GM12878 (cell line): ENCODE data around the gene LTA. TPM values are rescaled to one million over a fixed set of nuclear protein-coding genes. Genes with fewer than 3 reads are reported as not detected.

ENCODE experiments used
- ATAC-seq: fragments of 200-7000 bp; cut with Tn5 transposase; 3 replicates; pipeline ENCODE4 v1.9.1; 2020; ENCODE audit warnings: mild to moderate bottlenecking, moderate library complexity
- BruUV-seq: library from RNA; stranded (reverse); fragments of 400-500 nt; replicated peaks from 2 replicates; lab custom pipeline; 2021; lab: Mats Ljungman, UMichigan
- CTCF ChIA-PET: fragments of 300-600 bp; sonication (Branson Sonifier 250); formaldehyde crosslinking; extraction: SDS; loops from one replicate; lab custom pipeline; 2021; ENCODE audit warnings: inconsistent platforms; lab: Yijun Ruan, JAX
- POLR2A ChIA-PET: fragments of 350-600 bp; formaldehyde crosslinking; extraction: SDS; loops from one replicate; lab custom pipeline; 2021; ENCODE audit warnings: inconsistent platforms; lab: Charles Lee
- RAD21 ChIA-PET: fragments of 300-600 bp; sonication (Branson Sonifier 250); formaldehyde crosslinking; loops from one replicate; lab custom pipeline; 2023; ENCODE audit warnings: antibody characterized with exemption; ENCODE audit not compliant: unreplicated experiment; lab: Charles Lee
- SMC1A ChIA-PET: fragments of 300-600 bp; sonication (Branson Sonifier 250); formaldehyde crosslinking; loops from one replicate; lab custom pipeline; 2023; ENCODE audit not compliant: unreplicated experiment, uncharacterized antibody; lab: Charles Lee
- DNase-seq: peaks from one replicate; pipeline ENCODE4 v3.0.0-alpha.2; 2011; ENCODE audit warnings: low read depth, low spot score
- FAIRE-seq: peaks from 3 replicates; lab custom pipeline; 2011; peaks lifted over from hg19 to GRCh38; lab: Jason Lieb, UNC
- H2AFZ ChIP-seq: 2 replicates; pipeline ENCODE4 v1.6.0; 2011; ENCODE audit warnings: low read depth, low read length, control low read depth; ENCODE audit not compliant: control insufficient read depth
- H3K27ac ChIP-seq: 2 replicates; pipeline ENCODE4 v1.5.1; 2011; ENCODE audit warnings: control low read depth; ENCODE audit not compliant: control insufficient read depth, insufficient read depth
- H3K27me3 ChIP-seq, 2 experiments: replicated peaks in 1 of 2; 2 replicates each; pipeline versions ENCODE4 v1.6.0 to v1.6.1; 2011; ENCODE audit warnings: low read length in 1 of 2; ENCODE audit not compliant: control insufficient read depth in 2 of 2, insufficient read depth in 2 of 2
- H3K36me3 ChIP-seq, 2 experiments: 2 replicates each; pipeline ENCODE4 v1.5.1; 2011; ENCODE audit warnings: low read length in 1 of 2; ENCODE audit not compliant: control insufficient read depth in 2 of 2, insufficient read depth in 2 of 2
- H3K4me1 ChIP-seq: 2 replicates; pipeline ENCODE4 v1.6.1; 2011; ENCODE audit warnings: mild to moderate bottlenecking, low read length, moderate library complexity, mixed read lengths; ENCODE audit not compliant: control insufficient read depth, insufficient read depth
- H3K4me2 ChIP-seq: 2 replicates; pipeline ENCODE4 v1.6.0; 2011; ENCODE audit warnings: control low read depth; ENCODE audit not compliant: control insufficient read depth, insufficient read depth
- H3K4me3 ChIP-seq: fragments of 200-600 bp; sonication (generic); 2 replicates; pipeline ENCODE4 v1.5.1; 2016
- H3K79me2 ChIP-seq: 2 replicates; pipeline ENCODE4 v1.6.0; 2011; ENCODE audit warnings: low read length; ENCODE audit not compliant: control insufficient read depth, insufficient read depth
- H3K9ac ChIP-seq: 2 replicates; pipeline ENCODE4 v1.8.0; 2011; ENCODE audit warnings: low read length, control low read depth, mixed read lengths; ENCODE audit not compliant: control insufficient read depth, insufficient read depth
- H3K9me3 ChIP-seq: replicated peaks from 3 replicates; pipeline ENCODE4 v1.5.1; 2011; ENCODE audit warnings: mild to moderate bottlenecking, low read length; ENCODE audit not compliant: control insufficient read depth, insufficient read depth
- H4K20me1 ChIP-seq: 2 replicates; pipeline ENCODE4 v1.6.0; 2011; ENCODE audit not compliant: control insufficient read depth, insufficient read depth
- ETV6 ChIP-seq, 2 experiments: fragments of 450-650 bp in 1 of 2; IDR thresholded peaks in 1 of 2; conservative IDR thresholded peaks in 1 of 2; 2 replicates each; pipeline ENCODE4 v1.6.1; 2014; ENCODE audit warnings: antibody characterized with exemption in 1 of 2, borderline replicate concordance in 1 of 2, low read depth in 1 of 2, mild to moderate bottlenecking in 1 of 2, moderate library complexity in 1 of 2
- FOXM1 ChIP-seq: IDR thresholded peaks from 2 replicates; pipeline ENCODE4 v1.6.1; 2012; ENCODE audit warnings: low read depth, mild to moderate bottlenecking, inconsistent platforms, low read length, moderate library complexity
- HDAC2 ChIP-seq: fragments of 200-600 bp; sonication (generic); IDR thresholded peaks from 2 replicates; pipeline ENCODE4 v1.6.1; 2017
- JUNB ChIP-seq: IDR thresholded peaks from 2 replicates; pipeline ENCODE4 v1.6.1; 2016; ENCODE audit warnings: antibody characterized with exemption, mild to moderate bottlenecking
- KLF5 ChIP-seq: fragments of 450-650 bp; IDR thresholded peaks from 2 replicates; pipeline ENCODE4 v1.6.1; 2014; ENCODE audit warnings: mild to moderate bottlenecking; ENCODE audit not compliant: partially characterized antibody
- MTA3 ChIP-seq: IDR thresholded peaks from 2 replicates; pipeline ENCODE4 v1.6.1; 2012; ENCODE audit warnings: low read length, inconsistent platforms, borderline replicate concordance
- POLR2A ChIP-seq: IDR thresholded peaks from 2 replicates; pipeline ENCODE4 v1.6.1; 2011; ENCODE audit warnings: low read depth, mild to moderate bottlenecking, low read length
- POLR2AphosphoS5 ChIP-seq: IDR thresholded peaks from 2 replicates; pipeline ENCODE4 v1.6.1; 2011; ENCODE audit warnings: mild to moderate bottlenecking, low read length, inconsistent platforms
- STAT1 ChIP-seq: fragments of 450-650 bp; conservative IDR thresholded peaks from 2 replicates; pipeline ENCODE4 v1.6.1; 2014; ENCODE audit warnings: antibody characterized with exemption, mild to moderate bottlenecking
- ZNF217 ChIP-seq: fragments of 450-650 bp; IDR thresholded peaks from 2 replicates; pipeline ENCODE4 v1.6.1; 2017; ENCODE audit warnings: antibody characterized with exemption, mild to moderate bottlenecking
- ZZZ3 ChIP-seq: IDR thresholded peaks from 2 replicates; pipeline ENCODE4 v1.6.1; 2011; ENCODE audit warnings: low read depth; ENCODE audit not compliant: control insufficient read depth, insufficient read length
- WGBS: methylation state at CpG from one replicate; pipeline ENCODE4 v1.1.6; 2016; ENCODE audit warnings: low lambda C conversion rate; ENCODE audit not compliant: insufficient replicate concordance, insufficient coverage; ENCODE audit errors: missing lambda C conversion rate; 5-methylcytosine and 5-hydroxymethylcytosine counted together
- in situ Hi-C: fragments of 300-500 bp; cut with MboI; formaldehyde crosslinking; loops from 9 replicates; pipeline ENCODE4 v1.14.3; 2018; ENCODE audit warnings: mixed read lengths
- intact Hi-C: fragments of 100-400 bp; cut with micrococcal nuclease; formaldehyde crosslinking; loops from one replicate; pipeline ENCODE4 v1.14.2; 2022; ENCODE audit not compliant: unreplicated experiment
- polyA plus RNA-seq, 11 experiments: library from polyadenylated mRNA; depleted of rRNA in 4 of 11; unstranded in 6 of 11; stranded (reverse) in 5 of 11; fragments of >200 nt; fragmentation: Nextera tagmentation in 4 of 11; fragmentation: Illumina TruSeq in 1 of 11; extraction: Ambion mirVana in 4 of 11; extraction: Trizol in 1 of 11; gene quantifications; 1 replicate in 1 of 11; 2 replicates in 10 of 11; pipeline versions ENCODE4 v1.2.1 to v1.2.3, GENCODE V29; 2011 to 2016; ENCODE audit warnings: inconsistent platforms in 2 of 11, missing spikeins in 2 of 11, low read depth in 1 of 11
- total RNA-seq, 4 experiments: library from RNA; depleted of rRNA in 3 of 4; stranded (reverse); fragments of >200 nt in 3 of 4; fragmentation: Illumina TruSeq in 1 of 4; extraction: Trizol in 1 of 4; gene quantifications; 2 replicates each; pipeline versions ENCODE4 v1.2.1 to v1.2.3, GENCODE V29; 2013 to 2021
- TF ChIP-seq, protein P1 (sequence below): fragments of 450-650 bp; IDR thresholded peaks from 2 replicates; pipeline ENCODE4 v1.6.1; 2017; ENCODE audit warnings: mild to moderate bottlenecking, moderate library complexity
- TF ChIP-seq, protein P2 (sequence below): fragments of 450-650 bp; IDR thresholded peaks from 2 replicates; pipeline ENCODE4 v1.6.1; 2017; ENCODE audit warnings: low read depth, mild to moderate bottlenecking, moderate library complexity
- TF ChIP-seq, protein P3 (sequence below): fragments of 450-650 bp; IDR thresholded peaks from 2 replicates; pipeline ENCODE4 v1.6.1; 2017; ENCODE audit warnings: borderline replicate concordance
- TF ChIP-seq, protein P4 (sequence below): IDR thresholded peaks from 2 replicates; pipeline ENCODE4 v1.6.1; 2011; ENCODE audit warnings: mild to moderate bottlenecking, low read depth, low read length, moderate library complexity; ENCODE audit not compliant: insufficient replicate concordance

Gene LTA
- total and polyA plus RNA-seq, 10 of the 15 experiments (the other 5 are each of a cell fraction or from before 2014, with no cell fraction given): 27.5 to 100 (median 75.1) TPM

DNA sequence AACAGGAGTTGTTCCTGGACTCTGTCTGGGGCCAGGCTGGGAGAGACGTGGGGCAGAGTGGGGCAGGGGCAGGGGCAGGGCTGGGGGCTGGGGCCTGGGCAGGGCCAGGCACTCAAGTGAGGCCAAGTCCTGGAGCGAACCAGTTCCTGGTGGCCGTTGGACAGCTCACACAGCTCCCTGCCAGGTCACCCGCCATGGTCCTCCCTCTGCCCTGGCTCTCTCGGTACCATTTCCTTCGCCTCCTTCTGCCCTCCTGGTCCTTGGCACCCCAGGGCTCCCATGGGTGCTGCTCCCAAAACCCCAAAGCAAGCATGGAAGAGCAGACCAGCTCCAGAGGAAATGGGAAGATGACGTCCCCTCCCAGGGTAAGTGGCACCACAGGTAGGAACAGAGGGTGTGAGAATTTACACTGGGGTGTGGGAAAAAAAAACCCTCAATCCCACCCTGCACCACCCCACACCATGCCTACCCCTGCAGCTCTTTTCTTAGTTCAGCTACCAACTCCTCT, 43.2 kb upstream of the LTA start, which contains the start of gene MCCD1:
MCCD1 (plus strand) TSS at position 142 of the 508 bp plus-strand sequence; CDS start at position 195, 53 bp downstream.
- Histone ChIP-seq H3K4me2 (no peak within 1 kb of the TSS), H3K4me1 (no peaks in the 10 kb centered on the region), H4K20me1 (no peaks in the 10 kb centered on the region), H3K4me3 (no peak within 1 kb of the TSS), H3K36me3 (peaks cover 14 to 15% of the 10 kb centered on the region in 2 experiments), H3K9ac (no peak within 1 kb of the TSS), H3K27me3 (no peaks in the 10 kb centered on the region), H3K9me3 (no peaks in the 10 kb centered on the region), H3K27ac (no peak within 1 kb of the TSS), H2AFZ (no peak within 1 kb of the TSS), H3K79me2 (no peaks in the 10 kb centered on the region; the same call in 1 of the 2 replicates)
- no TSS peak for BruUV-seq
- no peak for DNase-seq
- no peak for FAIRE-seq
- in situ Hi-C loops (no loop called here), intact Hi-C loops (no loop called here)
- POLR2A ChIA-PET: no interaction called here
- SMC1A ChIA-PET: interaction anchor here (1.0 to 1.8 kb wide), 2 partner anchors 12 to 34 kb away, joined by 3 to 5 read pairs; partner anchors contain the start of gene DDX39B
- ATAC-seq: peak; percentile 34
- RAD21 ChIA-PET: no interaction called here
- WGBS: 90% methylated on average over 6 of the region's 7 CpGs
- CTCF ChIA-PET: interaction anchor here (2.0 kb wide), 1 partner anchor 34 kb away, joined by 4 read pairs; no protein-coding TSS in a partner anchor
- TF ChIP-seq KLF5 (no peak), POLR2AphosphoS5 (peak; percentile 5; the same call in 1 of the 2 replicates), POLR2A (peak; percentile 69; the same call in 1 of the 2 replicates), ETV6 (conservative IDR thresholded peaks at IDR 0.05 in 1 of 2, IDR thresholded peaks at IDR 0.05 in 1 of 2; ENCODE audit: borderline replicate concordance in 1 of 2, low read depth in 1 of 2) (no peak), MTA3 (peak; percentile 63; the same call in 1 of the 2 replicates), FOXM1 (0 out of 2 replicates have a peak, but pooled peaks have one; percentile 3), ZNF217 (no peak), JUNB (no peak), ZZZ3 (no peak), HDAC2 (no peak), STAT1 (no peak)
- TF ChIP-seq, protein P1, sequence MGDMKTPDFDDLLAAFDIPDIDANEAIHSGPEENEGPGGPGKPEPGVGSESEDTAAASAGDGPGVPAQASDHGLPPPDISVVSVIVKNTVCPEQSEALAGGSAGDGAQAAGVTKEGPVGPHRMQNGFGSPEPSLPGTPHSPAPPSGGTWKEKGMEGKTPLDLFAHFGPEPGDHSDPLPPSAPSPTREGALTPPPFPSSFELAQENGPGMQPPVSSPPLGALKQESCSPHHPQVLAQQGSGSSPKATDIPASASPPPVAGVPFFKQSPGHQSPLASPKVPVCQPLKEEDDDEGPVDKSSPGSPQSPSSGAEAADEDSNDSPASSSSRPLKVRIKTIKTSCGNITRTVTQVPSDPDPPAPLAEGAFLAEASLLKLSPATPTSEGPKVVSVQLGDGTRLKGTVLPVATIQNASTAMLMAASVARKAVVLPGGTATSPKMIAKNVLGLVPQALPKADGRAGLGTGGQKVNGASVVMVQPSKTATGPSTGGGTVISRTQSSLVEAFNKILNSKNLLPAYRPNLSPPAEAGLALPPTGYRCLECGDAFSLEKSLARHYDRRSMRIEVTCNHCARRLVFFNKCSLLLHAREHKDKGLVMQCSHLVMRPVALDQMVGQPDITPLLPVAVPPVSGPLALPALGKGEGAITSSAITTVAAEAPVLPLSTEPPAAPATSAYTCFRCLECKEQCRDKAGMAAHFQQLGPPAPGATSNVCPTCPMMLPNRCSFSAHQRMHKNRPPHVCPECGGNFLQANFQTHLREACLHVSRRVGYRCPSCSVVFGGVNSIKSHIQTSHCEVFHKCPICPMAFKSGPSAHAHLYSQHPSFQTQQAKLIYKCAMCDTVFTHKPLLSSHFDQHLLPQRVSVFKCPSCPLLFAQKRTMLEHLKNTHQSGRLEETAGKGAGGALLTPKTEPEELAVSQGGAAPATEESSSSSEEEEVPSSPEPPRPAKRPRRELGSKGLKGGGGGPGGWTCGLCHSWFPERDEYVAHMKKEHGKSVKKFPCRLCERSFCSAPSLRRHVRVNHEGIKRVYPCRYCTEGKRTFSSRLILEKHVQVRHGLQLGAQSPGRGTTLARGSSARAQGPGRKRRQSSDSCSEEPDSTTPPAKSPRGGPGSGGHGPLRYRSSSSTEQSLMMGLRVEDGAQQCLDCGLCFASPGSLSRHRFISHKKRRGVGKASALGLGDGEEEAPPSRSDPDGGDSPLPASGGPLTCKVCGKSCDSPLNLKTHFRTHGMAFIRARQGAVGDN: no peak
- TF ChIP-seq, protein P2, sequence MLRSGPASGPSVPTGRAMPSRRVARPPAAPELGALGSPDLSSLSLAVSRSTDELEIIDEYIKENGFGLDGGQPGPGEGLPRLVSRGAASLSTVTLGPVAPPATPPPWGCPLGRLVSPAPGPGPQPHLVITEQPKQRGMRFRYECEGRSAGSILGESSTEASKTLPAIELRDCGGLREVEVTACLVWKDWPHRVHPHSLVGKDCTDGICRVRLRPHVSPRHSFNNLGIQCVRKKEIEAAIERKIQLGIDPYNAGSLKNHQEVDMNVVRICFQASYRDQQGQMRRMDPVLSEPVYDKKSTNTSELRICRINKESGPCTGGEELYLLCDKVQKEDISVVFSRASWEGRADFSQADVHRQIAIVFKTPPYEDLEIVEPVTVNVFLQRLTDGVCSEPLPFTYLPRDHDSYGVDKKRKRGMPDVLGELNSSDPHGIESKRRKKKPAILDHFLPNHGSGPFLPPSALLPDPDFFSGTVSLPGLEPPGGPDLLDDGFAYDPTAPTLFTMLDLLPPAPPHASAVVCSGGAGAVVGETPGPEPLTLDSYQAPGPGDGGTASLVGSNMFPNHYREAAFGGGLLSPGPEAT: no peak
- TF ChIP-seq, protein P3, sequence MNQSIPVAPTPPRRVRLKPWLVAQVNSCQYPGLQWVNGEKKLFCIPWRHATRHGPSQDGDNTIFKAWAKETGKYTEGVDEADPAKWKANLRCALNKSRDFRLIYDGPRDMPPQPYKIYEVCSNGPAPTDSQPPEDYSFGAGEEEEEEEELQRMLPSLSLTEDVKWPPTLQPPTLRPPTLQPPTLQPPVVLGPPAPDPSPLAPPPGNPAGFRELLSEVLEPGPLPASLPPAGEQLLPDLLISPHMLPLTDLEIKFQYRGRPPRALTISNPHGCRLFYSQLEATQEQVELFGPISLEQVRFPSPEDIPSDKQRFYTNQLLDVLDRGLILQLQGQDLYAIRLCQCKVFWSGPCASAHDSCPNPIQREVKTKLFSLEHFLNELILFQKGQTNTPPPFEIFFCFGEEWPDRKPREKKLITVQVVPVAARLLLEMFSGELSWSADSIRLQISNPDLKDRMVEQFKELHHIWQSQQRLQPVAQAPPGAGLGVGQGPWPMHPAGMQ: no peak
- TF ChIP-seq, protein P4, sequence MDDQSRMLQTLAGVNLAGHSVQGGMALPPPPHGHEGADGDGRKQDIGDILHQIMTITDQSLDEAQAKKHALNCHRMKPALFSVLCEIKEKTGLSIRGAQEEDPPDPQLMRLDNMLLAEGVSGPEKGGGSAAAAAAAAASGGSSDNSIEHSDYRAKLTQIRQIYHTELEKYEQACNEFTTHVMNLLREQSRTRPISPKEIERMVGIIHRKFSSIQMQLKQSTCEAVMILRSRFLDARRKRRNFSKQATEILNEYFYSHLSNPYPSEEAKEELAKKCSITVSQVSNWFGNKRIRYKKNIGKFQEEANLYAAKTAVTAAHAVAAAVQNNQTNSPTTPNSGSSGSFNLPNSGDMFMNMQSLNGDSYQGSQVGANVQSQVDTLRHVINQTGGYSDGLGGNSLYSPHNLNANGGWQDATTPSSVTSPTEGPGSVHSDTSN: peak; percentile 16
